ENCODE data around the gene LMBR1L.

Gene LMBR1L

DNA sequence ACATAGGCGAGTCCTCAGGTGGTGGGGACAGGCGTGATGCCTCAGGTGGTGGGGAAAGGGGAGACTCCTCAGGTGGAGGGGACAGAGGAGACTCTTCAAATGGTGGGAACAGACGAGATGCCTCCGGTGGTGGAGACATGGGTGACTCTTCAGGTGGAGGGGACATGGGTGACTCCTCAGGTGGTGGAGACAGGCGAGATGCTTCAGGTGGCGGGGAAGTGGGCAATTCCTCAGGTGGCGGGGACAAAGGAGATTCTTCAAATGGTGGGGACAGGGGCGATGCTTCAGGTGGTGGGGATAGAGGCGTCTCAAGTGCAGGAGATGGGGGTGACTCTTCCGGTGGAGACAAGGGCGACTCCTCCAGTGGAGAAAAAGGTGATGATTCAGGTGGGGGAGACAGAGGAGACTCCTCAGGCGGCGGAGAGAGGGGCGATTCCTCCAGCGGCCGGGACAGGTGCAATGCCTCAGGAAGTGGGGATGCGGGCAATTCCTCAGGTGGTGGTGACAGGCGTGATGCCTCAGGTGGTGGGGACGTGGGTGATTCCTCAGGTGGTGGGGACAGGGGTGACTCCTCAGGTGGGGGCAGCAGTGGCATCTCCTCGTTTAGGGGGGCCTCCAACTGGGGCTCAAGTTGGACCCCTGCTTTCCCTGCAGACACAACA is 58.7 kb downstream of the LMBR1L start:
- in situ Hi-C loops (cut with HindIII; ENCODE audit: low pct_unique_long_range_greater_than_20kb, low sequenced_read_pairs), result no loop called here
- no peak for DNase-seq (ENCODE audit: low read depth in 1 of 2, low spot score in 1 of 2)
- no peak for TF ChIP-seq JUND (IDR thresholded peaks at IDR 0.05; ENCODE audit: low read depth)

DNA sequence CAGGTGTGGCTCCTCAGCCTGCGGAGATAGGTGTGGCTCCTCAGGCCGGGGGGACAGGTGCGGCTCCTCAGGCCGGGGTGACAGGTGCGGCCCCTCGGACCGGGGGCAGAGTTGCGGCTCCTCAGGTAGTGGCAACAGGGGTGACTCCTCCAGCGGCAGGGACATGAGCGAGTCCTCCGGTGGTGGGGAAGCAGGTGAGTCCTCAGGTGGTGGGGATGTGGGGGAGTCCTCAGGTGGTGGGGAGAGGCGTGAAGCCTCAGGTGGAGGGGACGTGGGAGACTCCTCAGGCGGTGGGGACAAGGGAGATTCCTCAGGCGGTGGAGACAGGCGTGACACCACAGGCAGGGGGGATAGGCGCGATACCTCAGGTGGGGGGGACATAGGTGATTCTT is 59.3 kb downstream of the LMBR1L start:
- no peak for TF ChIP-seq JUND (IDR thresholded peaks at IDR 0.05; ENCODE audit: low read depth)
- DNase-seq (ENCODE audit: low read depth in 1 of 2, low spot score in 1 of 2), result no peak
- in situ Hi-C loops (cut with HindIII; ENCODE audit: low pct_unique_long_range_greater_than_20kb, low sequenced_read_pairs), result no loop called here

DNA sequence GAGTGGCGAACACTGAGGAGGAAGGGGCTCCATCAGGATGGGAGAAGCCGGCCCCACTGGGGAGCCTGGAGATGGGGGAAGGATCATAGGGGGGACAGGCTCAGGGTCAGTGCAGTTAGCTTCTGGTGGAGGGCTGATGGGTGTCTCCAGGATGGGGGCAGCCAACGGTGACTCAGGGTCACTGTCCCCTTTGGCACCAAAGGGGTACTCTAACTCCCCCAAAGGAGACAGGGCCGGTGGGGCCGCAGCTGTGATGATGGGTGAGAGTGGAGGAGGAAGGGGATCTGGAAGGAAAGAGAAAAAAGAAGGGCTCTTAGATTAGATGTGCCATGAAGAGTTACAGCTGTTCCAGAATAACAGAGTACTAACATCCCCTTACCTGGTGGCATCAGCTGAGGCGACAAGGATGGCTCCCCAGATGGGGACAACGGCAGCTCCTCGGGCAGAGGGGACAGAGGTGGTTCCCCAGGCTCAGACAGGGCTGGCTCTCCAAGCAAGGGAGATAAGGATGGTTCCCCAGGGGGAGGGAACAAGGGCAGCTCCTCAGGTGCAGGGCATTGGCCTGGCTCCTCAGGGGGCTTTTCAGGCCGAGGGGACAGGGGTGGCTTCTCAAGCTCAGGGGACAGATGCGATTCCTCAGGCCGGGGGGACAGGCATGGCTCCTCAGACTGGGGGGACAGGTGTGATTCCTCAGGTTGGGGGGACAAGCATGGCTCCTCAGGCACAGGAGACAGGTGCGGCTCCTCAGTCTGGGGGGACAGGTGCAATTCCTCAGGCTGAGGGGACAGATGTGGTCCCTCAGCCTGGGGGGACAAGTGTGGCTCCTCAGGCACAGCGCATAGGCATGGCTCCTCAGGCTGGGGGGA is 59.9 kb downstream of the LMBR1L start:
- in situ Hi-C loops (cut with HindIII; ENCODE audit: low pct_unique_long_range_greater_than_20kb, low sequenced_read_pairs), result no loop called here
- TF ChIP-seq JUND (IDR thresholded peaks at IDR 0.05; ENCODE audit: low read depth), result no peak
- no peak for DNase-seq (ENCODE audit: low read depth in 1 of 2, low spot score in 1 of 2)

DNA sequence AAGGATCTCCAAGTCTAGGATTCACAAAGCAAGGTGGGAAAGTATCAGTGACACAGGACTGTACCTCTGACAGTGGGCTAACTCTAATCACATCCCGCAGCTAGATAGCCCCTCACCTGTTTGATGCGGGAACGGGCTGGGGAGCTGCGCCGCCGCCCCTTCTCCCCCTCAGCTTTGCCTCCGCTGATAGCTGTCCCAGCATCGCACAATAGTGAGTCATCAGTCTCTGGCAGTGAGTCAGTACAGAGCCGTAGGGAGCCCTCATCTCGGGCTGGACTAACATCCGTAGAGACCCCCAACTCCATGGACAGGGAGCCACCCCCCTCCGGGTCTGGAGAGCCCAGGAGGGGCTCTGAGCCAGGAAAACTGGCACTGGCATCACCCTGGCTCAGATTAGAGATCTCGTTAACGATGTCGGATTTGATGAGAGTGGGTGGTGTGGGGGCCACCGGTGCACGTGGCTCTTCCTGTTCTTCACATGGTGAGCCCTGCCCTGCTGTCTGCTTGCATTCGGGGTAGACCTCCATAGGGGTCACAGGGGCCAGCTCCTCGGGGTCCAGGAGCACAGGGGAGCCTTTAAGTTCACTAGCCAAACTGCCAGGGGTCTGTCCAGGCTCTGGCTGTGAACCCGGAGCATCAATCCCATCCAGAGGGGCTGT is 61.0 kb downstream of the LMBR1L start:
- DNase-seq (ENCODE audit: low read depth in 1 of 2, low spot score in 1 of 2), result no peak
- no peak for TF ChIP-seq JUND (IDR thresholded peaks at IDR 0.05; ENCODE audit: low read depth)
- in situ Hi-C loops (cut with HindIII; ENCODE audit: low pct_unique_long_range_greater_than_20kb, low sequenced_read_pairs), result no loop called here

DNA sequence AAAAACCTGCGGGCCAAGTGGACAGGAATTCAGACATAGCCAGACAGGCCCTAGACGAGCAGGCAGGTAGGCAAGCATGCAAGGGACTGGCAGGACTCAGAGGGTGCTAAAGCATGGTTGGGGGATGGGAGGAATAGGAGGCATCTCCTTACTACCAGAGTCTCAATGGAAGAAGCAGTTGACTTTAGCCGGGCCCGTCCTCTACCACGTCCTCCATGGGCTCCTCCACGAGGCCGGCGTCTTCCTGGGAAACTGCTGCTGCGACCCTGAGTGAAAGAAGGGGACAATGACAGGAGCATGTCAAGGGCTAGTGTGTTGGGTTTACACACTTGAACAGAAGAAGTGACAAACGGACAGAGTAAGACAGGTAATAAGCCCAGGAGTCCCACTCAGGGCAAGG is 61.7 kb downstream of the LMBR1L start:
- no peak for DNase-seq (ENCODE audit: low read depth in 1 of 2, low spot score in 1 of 2)
- in situ Hi-C loops (cut with HindIII; ENCODE audit: low pct_unique_long_range_greater_than_20kb, low sequenced_read_pairs), result no loop called here
- TF ChIP-seq JUND (IDR thresholded peaks at IDR 0.05; ENCODE audit: low read depth), result no peak

Data from T47D (cell line).